H1 (cell line): ENCODE data around the gene GPSM1. TPM values are rescaled to one million over a fixed set of nuclear protein-coding genes. Genes with fewer than 3 reads are reported as not detected.

Experiments
- BRCA1 ChIP-seq: IDR thresholded peaks from 2 replicates; pipeline ENCODE4 v1.6.1; 2012; ENCODE audit warnings: low read depth, low read length, improper control_type of control experiment
- CHD2 ChIP-seq: IDR thresholded peaks from 2 replicates; pipeline ENCODE4 v1.6.1; 2012; ENCODE audit warnings: low read length, improper control_type of control experiment
- GTF2F1 ChIP-seq: IDR thresholded peaks from 2 replicates; pipeline ENCODE4 v1.6.1; 2012; ENCODE audit warnings: low read depth, low read length, improper control_type of control experiment, borderline replicate concordance
- KDM5A ChIP-seq: fragments of 200-600 bp; IDR thresholded peaks from 2 replicates; pipeline ENCODE4 v1.7.1; 2012; ENCODE audit warnings: mild to moderate bottlenecking, low read length, inconsistent platforms, mixed read lengths
- POLR2A ChIP-seq, 2 experiments: IDR thresholded peaks; 1 replicate in 1 of 2; 2 replicates in 1 of 2; pipeline ENCODE4 v1.6.1; 2011; ENCODE audit warnings: low read depth in 2 of 2, low read length in 2 of 2, mild to moderate bottlenecking in 2 of 2; ENCODE audit errors: control extremely low read depth in 1 of 2
- POU5F1 ChIP-seq: IDR thresholded peaks from 2 replicates; pipeline ENCODE4 v1.6.1; 2011; ENCODE audit warnings: low read depth, mild to moderate bottlenecking, low read length, moderate library complexity
- SIN3A ChIP-seq, 2 experiments: IDR thresholded peaks in 1 of 2; conservative IDR thresholded peaks in 1 of 2; 2 replicates each; pipeline ENCODE4 v1.6.1; 2011 to 2012; ENCODE audit warnings: low read length in 2 of 2, improper control_type of control experiment in 1 of 2, low read depth in 1 of 2, mild to moderate bottlenecking in 1 of 2
- SIRT6 ChIP-seq: IDR thresholded peaks from one replicate; pipeline ENCODE4 v1.7.1; 2012; ENCODE audit warnings: low read length, inconsistent platforms
- SP2 ChIP-seq: IDR thresholded peaks from 2 replicates; pipeline ENCODE4 v1.6.1; 2012; ENCODE audit warnings: mild to moderate bottlenecking, low read length, inconsistent platforms
- SRF ChIP-seq: IDR thresholded peaks from 2 replicates; pipeline ENCODE4 v1.6.1; 2011; ENCODE audit warnings: mild to moderate bottlenecking, low read depth, low read length, moderate library complexity
- TAF1 ChIP-seq: IDR thresholded peaks from 2 replicates; pipeline ENCODE4 v1.6.1; 2011; ENCODE audit warnings: mild to moderate bottlenecking, low read depth, low read length
- polyA plus RNA-seq, 7 experiments: library from polyadenylated mRNA; depleted of rRNA in 3 of 7; stranded (reverse) in 5 of 7; unstranded in 2 of 7; fragments of >200 nt in 5 of 7; fragments of 200-250 nt in 2 of 7; gene quantifications; 1 replicate in 5 of 7; 2 replicates in 1 of 7; 4 replicates in 1 of 7; pipeline versions ENCODE4 v1.2.1 to v1.2.3, GENCODE V29; 2011 to 2013; ENCODE audit warnings: missing spikeins in 2 of 7, mixed read lengths in 2 of 7
- total RNA-seq: library from RNA; stranded (reverse); fragmentation: NEBNext Ultra II Directional; extraction: Animal tissue kit (Norgen Biotek cat#: 25700); gene quantifications from 2 replicates; pipeline ENCODE4 v1.2.1, GENCODE V29; 2021
- TF ChIP-seq, protein P1 (sequence below): fragments of 300-600 bp; sonication (generic); IDR thresholded peaks from 2 replicates; pipeline ENCODE4 v1.7.1; 2012; ENCODE audit warnings: low read length, moderate library complexity, mild to moderate bottlenecking, inconsistent platforms; ENCODE audit not compliant: insufficient replicate concordance

GPSM1 gene
- total and polyA plus RNA-seq, 2 of the 8 experiments (the other 6 are each of a cell fraction or from before 2014, with no cell fraction given) = 12.8 to 18.0 TPM

DNA sequence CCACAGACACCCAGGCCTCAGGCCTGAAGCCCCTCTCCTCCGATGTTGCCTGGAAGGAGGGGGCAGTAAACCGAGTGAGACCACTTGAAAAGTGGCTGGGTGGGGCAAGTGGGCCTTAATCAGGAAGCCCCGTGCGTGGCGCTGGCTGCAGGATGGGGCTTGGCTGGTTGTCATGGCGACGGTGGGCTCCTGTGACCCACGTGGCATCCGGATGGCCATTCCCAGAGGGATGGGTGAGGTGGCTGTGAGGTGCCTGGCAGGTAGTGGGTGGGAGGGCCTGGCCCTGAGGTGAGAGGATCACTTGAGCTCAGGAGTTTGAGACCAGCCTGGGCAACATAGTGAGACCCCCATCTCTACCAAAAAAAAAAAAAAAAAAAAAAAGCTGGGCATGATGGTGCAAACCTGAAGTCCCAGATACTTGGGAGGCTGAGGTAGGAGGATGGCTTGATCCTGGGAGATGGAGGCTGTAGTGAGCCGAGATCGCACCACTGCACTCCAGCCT, 5.2 kb downstream of the GPSM1 start (continued):
- TF ChIP-seq, protein P1, sequence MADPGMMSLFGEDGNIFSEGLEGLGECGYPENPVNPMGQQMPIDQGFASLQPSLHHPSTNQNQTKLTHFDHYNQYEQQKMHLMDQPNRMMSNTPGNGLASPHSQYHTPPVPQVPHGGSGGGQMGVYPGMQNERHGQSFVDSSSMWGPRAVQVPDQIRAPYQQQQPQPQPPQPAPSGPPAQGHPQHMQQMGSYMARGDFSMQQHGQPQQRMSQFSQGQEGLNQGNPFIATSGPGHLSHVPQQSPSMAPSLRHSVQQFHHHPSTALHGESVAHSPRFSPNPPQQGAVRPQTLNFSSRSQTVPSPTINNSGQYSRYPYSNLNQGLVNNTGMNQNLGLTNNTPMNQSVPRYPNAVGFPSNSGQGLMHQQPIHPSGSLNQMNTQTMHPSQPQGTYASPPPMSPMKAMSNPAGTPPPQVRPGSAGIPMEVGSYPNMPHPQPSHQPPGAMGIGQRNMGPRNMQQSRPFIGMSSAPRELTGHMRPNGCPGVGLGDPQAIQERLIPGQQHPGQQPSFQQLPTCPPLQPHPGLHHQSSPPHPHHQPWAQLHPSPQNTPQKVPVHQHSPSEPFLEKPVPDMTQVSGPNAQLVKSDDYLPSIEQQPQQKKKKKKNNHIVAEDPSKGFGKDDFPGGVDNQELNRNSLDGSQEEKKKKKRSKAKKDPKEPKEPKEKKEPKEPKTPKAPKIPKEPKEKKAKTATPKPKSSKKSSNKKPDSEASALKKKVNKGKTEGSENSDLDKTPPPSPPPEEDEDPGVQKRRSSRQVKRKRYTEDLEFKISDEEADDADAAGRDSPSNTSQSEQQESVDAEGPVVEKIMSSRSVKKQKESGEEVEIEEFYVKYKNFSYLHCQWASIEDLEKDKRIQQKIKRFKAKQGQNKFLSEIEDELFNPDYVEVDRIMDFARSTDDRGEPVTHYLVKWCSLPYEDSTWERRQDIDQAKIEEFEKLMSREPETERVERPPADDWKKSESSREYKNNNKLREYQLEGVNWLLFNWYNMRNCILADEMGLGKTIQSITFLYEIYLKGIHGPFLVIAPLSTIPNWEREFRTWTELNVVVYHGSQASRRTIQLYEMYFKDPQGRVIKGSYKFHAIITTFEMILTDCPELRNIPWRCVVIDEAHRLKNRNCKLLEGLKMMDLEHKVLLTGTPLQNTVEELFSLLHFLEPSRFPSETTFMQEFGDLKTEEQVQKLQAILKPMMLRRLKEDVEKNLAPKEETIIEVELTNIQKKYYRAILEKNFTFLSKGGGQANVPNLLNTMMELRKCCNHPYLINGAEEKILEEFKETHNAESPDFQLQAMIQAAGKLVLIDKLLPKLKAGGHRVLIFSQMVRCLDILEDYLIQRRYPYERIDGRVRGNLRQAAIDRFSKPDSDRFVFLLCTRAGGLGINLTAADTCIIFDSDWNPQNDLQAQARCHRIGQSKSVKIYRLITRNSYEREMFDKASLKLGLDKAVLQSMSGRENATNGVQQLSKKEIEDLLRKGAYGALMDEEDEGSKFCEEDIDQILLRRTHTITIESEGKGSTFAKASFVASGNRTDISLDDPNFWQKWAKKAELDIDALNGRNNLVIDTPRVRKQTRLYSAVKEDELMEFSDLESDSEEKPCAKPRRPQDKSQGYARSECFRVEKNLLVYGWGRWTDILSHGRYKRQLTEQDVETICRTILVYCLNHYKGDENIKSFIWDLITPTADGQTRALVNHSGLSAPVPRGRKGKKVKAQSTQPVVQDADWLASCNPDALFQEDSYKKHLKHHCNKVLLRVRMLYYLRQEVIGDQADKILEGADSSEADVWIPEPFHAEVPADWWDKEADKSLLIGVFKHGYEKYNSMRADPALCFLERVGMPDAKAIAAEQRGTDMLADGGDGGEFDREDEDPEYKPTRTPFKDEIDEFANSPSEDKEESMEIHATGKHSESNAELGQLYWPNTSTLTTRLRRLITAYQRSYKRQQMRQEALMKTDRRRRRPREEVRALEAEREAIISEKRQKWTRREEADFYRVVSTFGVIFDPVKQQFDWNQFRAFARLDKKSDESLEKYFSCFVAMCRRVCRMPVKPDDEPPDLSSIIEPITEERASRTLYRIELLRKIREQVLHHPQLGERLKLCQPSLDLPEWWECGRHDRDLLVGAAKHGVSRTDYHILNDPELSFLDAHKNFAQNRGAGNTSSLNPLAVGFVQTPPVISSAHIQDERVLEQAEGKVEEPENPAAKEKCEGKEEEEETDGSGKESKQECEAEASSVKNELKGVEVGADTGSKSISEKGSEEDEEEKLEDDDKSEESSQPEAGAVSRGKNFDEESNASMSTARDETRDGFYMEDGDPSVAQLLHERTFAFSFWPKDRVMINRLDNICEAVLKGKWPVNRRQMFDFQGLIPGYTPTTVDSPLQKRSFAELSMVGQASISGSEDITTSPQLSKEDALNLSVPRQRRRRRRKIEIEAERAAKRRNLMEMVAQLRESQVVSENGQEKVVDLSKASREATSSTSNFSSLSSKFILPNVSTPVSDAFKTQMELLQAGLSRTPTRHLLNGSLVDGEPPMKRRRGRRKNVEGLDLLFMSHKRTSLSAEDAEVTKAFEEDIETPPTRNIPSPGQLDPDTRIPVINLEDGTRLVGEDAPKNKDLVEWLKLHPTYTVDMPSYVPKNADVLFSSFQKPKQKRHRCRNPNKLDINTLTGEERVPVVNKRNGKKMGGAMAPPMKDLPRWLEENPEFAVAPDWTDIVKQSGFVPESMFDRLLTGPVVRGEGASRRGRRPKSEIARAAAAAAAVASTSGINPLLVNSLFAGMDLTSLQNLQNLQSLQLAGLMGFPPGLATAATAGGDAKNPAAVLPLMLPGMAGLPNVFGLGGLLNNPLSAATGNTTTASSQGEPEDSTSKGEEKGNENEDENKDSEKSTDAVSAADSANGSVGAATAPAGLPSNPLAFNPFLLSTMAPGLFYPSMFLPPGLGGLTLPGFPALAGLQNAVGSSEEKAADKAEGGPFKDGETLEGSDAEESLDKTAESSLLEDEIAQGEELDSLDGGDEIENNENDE = no peak
- TF ChIP-seq CHD2 (no peak), GTF2F1 (no peak), POLR2A (IDR thresholded peaks at IDR 0.05; ENCODE audit: control extremely low read depth in 1 of 2, low read depth in 2 of 2, low read length in 2 of 2) (no peak), SP2 (no peak), TAF1 (no peak), SRF (no peak), BRCA1 (no peak), SIRT6 (no peak), KDM5A (no peak), SIN3A (conservative IDR thresholded peaks at IDR 0.05 in 1 of 2, IDR thresholded peaks at IDR 0.05 in 1 of 2; ENCODE audit: low read depth in 1 of 2, low read length in 2 of 2) (no peak), POU5F1 (no peak)
